ENCODE measurements around the gene TSGA10IP. TPM values are rescaled to one million over a fixed set of nuclear protein-coding genes. Genes with fewer than 3 reads are reported as not detected.

Gene TSGA10IP
- total RNA-seq, 1 donor from 2014 or later, result not detected

DNA sequence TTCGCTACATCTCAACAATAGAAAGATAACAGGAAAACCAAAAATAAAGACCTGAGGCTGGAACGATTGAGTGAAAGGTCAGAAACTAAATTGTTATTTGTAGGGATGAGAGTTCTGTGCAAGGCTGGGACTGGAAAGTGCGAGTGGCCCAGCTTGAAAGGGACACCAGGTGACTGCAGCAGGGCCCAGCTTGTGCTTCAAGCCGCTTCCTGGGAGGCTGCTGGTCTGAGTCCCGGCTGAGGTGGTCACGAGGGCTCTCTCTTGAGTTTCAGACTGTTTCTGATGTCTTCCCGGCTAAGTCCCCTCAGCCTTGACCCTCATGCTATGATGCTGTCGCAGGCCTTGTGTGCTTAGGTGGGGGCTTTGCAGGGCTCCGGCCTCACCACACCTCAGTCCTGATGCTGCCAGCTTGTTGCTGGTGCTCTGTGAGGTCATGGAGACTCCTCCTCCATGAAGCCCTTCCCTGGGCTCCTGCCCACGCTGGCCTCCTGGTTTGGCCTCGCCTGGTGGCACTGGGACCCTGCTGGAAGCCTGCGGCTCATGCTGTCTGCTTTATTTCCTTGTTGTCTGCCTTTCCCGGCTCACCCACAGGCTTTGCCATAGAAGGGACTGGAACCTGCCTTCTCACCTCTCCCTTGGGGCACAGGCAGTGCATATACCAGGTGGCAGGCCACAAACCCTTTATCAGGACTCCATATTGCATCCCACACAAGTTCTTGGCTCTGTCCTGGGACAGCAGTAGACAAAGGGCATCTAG, 61.0 kb downstream of the TSGA10IP start:
- no peak for DNase-seq (ENCODE audit: low spot score)

DNA sequence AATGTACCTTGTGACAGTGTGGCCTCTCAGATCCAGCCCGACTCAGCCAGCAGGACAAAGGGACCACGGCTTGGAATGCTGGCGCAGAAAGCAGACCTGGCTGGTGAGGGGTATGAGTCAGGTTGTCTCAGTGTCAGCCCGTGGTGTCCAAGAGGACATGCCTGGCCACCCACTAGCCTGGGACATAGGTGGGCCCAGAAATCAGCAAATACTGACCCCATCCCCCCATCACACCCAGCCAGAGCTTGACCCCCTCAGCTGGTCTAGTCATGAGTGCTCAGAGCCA, 61.6 kb downstream of the TSGA10IP start:
- DNase-seq (ENCODE audit: low spot score), result no peak

DNA sequence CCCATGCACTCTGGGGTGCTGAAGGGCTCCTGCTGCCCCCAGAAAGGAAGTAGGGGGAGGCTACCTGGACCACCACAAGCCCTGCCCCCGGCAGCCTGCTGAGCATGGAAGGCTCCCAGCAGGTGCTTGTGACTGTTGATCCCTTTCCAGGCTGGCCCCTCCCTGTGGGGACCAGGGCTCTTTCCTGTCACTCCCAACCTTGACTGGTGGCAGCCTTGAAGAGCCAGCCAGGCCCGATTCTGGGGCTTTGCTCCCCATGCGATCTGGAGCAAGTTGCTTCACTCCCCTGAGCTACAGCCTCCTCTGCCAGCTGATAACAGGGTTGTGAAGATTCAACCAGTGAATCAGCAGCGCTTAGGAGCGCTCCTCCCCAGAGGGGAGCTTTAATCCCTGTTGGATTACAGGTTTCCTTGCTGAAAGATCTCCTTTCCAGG, 61.9 kb downstream of the TSGA10IP start:
- DNase-seq (ENCODE audit: low spot score), result no peak

DNA sequence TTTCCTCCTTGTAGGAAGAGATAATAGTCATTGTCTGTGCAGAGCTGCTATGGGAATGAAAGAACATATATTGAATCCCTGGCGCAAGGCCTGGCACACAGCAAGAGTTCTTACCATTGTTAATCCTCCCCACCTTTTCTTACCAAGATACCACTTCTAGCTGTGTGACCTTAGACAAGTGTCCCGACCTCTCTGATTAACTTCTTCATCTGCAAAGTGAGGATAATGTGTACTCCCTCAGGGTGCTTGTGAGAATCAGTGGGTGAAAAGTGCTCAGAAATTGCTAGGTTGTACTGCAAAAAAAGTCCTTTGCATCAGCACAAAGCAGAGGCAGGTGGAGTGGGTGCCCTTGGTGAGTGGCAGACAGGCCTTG, 62.8 kb downstream of the TSGA10IP start:
- DNase-seq (ENCODE audit: low spot score), result no peak

DNA sequence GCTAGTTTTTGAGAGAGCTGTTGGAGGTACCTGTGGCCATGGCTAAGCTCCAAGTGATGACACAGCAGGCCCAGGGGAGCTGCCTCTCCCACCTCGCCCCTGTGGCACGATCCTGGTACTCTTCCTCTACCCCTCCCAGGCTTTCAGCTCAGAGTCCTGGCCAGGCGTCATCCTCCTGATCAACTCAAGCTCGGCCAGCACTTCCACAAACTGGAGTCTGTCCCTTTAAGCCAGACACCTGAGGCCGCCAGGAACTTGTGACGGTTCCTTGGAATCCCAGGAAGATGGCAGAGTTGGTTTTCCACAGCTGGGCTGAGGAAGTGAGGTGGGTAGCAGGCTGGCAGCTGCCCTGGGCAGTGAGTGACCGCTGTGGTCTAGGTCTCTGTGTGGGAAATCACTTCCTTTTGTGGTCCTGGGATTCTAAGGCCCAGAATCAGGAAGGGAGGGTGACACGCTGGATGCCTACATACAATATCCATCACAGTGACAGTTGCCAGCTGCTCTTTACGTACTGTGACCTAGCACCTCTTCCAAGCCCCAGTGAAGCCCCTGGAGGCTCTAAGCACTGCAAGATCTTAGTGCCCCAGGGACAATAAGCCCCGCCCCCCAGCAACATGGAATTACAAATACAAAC, 63.3 kb downstream of the TSGA10IP start:
- no peak for DNase-seq (ENCODE audit: low spot score)

Other genes starting within 250 kb of the TSGA10IP start
- gene KAT5, start 233.2 kb upstream of the TSGA10IP start, total RNA-seq, result 74.7 TPM
- gene RNASEH2C, start 224.7 kb upstream of the TSGA10IP start, total RNA-seq, result 99.2 TPM
- gene AP5B1, start 164.5 kb upstream of the TSGA10IP start, total RNA-seq, result 22.2 TPM
- 3.5 TPM for gene OVOL1, start 158.4 kb upstream of the TSGA10IP start, total RNA-seq
- gene SNX32, start 111.5 kb upstream of the TSGA10IP start, total RNA-seq, result 1.4 TPM
- gene CFL1, start 87.3 kb upstream of the TSGA10IP start, total RNA-seq, result 692 TPM
- 63.1 TPM for gene MUS81, start 85.0 kb upstream of the TSGA10IP start, total RNA-seq
- 86.5 TPM for gene EFEMP2, start 72.7 kb upstream of the TSGA10IP start, total RNA-seq
- gene CTSW, start 65.6 kb upstream of the TSGA10IP start, total RNA-seq, result 2.7 TPM
- gene FIBP, start 57.0 kb upstream of the TSGA10IP start, total RNA-seq, result 55.1 TPM
- gene CCDC85B, start 54.8 kb upstream of the TSGA10IP start, total RNA-seq, result 28.3 TPM
- gene FOSL1, start 45.1 kb upstream of the TSGA10IP start, total RNA-seq, result 1.2 TPM
- 44.8 TPM for gene C11orf68, start 26.4 kb upstream of the TSGA10IP start, total RNA-seq
- 90.1 TPM for gene DRAP1, start 26.1 kb upstream of the TSGA10IP start, total RNA-seq
- 41.0 TPM for gene SART1, start 16.3 kb downstream of the TSGA10IP start, total RNA-seq
- 29.2 TPM for gene EIF1AD, start 56.7 kb downstream of the TSGA10IP start, total RNA-seq
- 165 TPM for gene BANF1, start 57.0 kb downstream of the TSGA10IP start, total RNA-seq
- gene CST6, start 66.5 kb downstream of the TSGA10IP start, total RNA-seq, result 1.0 TPM
- gene CATSPER1, start 81.0 kb downstream of the TSGA10IP start, total RNA-seq, result 0.92 TPM
- gene GAL3ST3, start 103.7 kb downstream of the TSGA10IP start, total RNA-seq, result 0.78 TPM
- 161 TPM for gene SF3B2, start 106.9 kb downstream of the TSGA10IP start, total RNA-seq
- gene PACS1, start 124.8 kb downstream of the TSGA10IP start, total RNA-seq, result 68.0 TPM

Data from mucosa of gallbladder (tissue), 1 donor.